ENCODE results near the gene WNK2. TPM values are rescaled to one million over a fixed set of nuclear protein-coding genes. Genes with fewer than 3 reads are reported as not detected.

The WNK2 gene
- total and polyA plus RNA-seq, 2 of the 4 experiments (the other 2 are of a cell fraction) = not detected

DNA sequence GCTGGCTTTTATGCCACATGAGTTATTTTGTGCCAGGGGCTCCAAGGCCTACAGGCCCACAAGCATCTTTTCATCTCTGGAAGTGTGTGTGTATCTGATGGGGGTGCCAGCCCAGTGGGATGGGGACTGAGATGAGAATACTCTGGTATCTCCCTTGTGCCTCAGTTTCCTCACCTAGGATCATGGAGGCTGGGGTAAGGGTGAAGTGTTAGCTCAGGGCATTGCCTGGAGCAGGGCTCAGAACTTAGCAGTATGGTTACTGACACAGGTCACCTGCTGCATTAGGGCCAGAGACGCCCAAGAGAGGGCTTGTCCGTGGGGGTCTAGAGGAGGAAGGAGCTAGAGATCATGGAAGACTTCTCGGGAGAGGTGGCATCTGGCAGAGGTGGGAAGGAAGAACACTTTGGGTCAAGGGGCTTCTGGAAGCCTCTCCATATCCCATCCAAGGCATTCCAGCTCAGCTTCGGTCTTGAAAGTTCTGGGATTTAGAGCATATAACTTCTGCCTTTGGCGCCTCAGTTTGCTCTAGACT, 742 bp upstream of the WNK2 start:
- H3K27me3 ChIP-seq (ENCODE audit: control insufficient read depth, insufficient read depth, low read length) = peaks cover 72% of the 10 kb centered on the region
- no peak for DNase-seq
- no peak overlapping the region for H3K56ac ChIP-seq (ENCODE audit: extremely low read depth, insufficient read depth, low read length)
- H3K9me3 ChIP-seq (ENCODE audit: control insufficient read depth, insufficient read depth, low read length) = no peaks in the 10 kb centered on the region
- H3K4me1 ChIP-seq (ENCODE audit: control insufficient read depth, insufficient read depth, low read length) = no peaks in the 10 kb centered on the region
- BruUV-seq (replicated peaks) = no TSS peak
- H3K4me2 ChIP-seq (ENCODE audit: low read depth, low read length) = no peak overlapping the region
- H4K20me1 ChIP-seq (ENCODE audit: insufficient read depth, low read length) = no peaks in the 10 kb centered on the region
- no peak overlapping the region for H3K4me3 ChIP-seq (ENCODE audit: insufficient read depth, low read depth, low read length)
- dilution Hi-C loops (cut with HindIII; ENCODE audit: low sequenced_read_pairs, unreplicated experiment) (no loop called here), intact Hi-C loops (cut with micrococcal nuclease) (no loop called here), in situ Hi-C loops (cut with MboI; ENCODE audit: low sequenced_read_pairs) (no loop called here)
- H2BK5ac ChIP-seq (ENCODE audit: low read depth, low read length, poor library complexity, severe bottlenecking) = no peak overlapping the region
- TF ChIP-seq, protein P1, sequence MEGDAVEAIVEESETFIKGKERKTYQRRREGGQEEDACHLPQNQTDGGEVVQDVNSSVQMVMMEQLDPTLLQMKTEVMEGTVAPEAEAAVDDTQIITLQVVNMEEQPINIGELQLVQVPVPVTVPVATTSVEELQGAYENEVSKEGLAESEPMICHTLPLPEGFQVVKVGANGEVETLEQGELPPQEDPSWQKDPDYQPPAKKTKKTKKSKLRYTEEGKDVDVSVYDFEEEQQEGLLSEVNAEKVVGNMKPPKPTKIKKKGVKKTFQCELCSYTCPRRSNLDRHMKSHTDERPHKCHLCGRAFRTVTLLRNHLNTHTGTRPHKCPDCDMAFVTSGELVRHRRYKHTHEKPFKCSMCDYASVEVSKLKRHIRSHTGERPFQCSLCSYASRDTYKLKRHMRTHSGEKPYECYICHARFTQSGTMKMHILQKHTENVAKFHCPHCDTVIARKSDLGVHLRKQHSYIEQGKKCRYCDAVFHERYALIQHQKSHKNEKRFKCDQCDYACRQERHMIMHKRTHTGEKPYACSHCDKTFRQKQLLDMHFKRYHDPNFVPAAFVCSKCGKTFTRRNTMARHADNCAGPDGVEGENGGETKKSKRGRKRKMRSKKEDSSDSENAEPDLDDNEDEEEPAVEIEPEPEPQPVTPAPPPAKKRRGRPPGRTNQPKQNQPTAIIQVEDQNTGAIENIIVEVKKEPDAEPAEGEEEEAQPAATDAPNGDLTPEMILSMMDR (conservative IDR thresholded peaks at IDR 0.05; ENCODE audit: low read depth, low read length) = no peak
- TF ChIP-seq RAD21 (IDR thresholded peaks at IDR 0.05; ENCODE audit: low read length) (no peak), BHLHE40 (IDR thresholded peaks at IDR 0.05; ENCODE audit: low read depth, low read length) (no peak), NFE2L2 (IDR thresholded peaks at IDR 0.05; ENCODE audit: low read depth, low read length) (no peak), RFX5 (IDR thresholded peaks at IDR 0.05; ENCODE audit: low read depth, low read length) (no peak), MXI1 (IDR thresholded peaks at IDR 0.05; ENCODE audit: borderline replicate concordance, low read depth, low read length) (no peak), MAFK (IDR thresholded peaks at IDR 0.05; ENCODE audit: low read depth, low read length) (no peak), FOS (IDR thresholded peaks at IDR 0.05; ENCODE audit: low read depth, low read length) (no peak), SMC3 (IDR thresholded peaks at IDR 0.05; ENCODE audit: low read depth, low read length) (no peak), POLR2A (IDR thresholded peaks at IDR 0.05; ENCODE audit: low read depth, low read length) (no peak), CHD1 (IDR thresholded peaks at IDR 0.05; ENCODE audit: low read depth, low read length) (no peak), RCOR1 (IDR thresholded peaks at IDR 0.05; ENCODE audit: insufficient replicate concordance, low read length) (no peak)
- TF ChIP-seq, protein P2, sequence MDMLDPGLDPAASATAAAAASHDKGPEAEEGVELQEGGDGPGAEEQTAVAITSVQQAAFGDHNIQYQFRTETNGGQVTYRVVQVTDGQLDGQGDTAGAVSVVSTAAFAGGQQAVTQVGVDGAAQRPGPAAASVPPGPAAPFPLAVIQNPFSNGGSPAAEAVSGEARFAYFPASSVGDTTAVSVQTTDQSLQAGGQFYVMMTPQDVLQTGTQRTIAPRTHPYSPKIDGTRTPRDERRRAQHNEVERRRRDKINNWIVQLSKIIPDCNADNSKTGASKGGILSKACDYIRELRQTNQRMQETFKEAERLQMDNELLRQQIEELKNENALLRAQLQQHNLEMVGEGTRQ (IDR thresholded peaks at IDR 0.05; ENCODE audit: low read depth, low read length) = no peak
- TF ChIP-seq, protein P3, sequence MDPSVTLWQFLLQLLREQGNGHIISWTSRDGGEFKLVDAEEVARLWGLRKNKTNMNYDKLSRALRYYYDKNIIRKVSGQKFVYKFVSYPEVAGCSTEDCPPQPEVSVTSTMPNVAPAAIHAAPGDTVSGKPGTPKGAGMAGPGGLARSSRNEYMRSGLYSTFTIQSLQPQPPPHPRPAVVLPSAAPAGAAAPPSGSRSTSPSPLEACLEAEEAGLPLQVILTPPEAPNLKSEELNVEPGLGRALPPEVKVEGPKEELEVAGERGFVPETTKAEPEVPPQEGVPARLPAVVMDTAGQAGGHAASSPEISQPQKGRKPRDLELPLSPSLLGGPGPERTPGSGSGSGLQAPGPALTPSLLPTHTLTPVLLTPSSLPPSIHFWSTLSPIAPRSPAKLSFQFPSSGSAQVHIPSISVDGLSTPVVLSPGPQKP (IDR thresholded peaks at IDR 0.05; ENCODE audit: borderline replicate concordance, low read depth, low read length) = no peak
- no peak for ATAC-seq (ENCODE audit: low read depth)
- no peak overlapping the region for H2BK120ac ChIP-seq (ENCODE audit: low read depth, low read length)
- CTCF ChIA-PET = no interaction called here
- H3K9me1 ChIP-seq (ENCODE audit: insufficient read depth, low read length) = no peaks in the 10 kb centered on the region
- no peak overlapping the region for H2AK9ac ChIP-seq (replicated peaks; ENCODE audit: low read depth, low read length, poor library complexity)
- H2AFZ ChIP-seq (replicated peaks; ENCODE audit: low read length, poor library complexity) = no peak overlapping the region
- H3K14ac ChIP-seq (replicated peaks; ENCODE audit: low read depth, low read length) = no peak overlapping the region
- H2AK5ac ChIP-seq (ENCODE audit: low read depth, low read length) = no peak overlapping the region
- no peak overlapping the region for H3K27ac ChIP-seq (ENCODE audit: insufficient read depth, low read length)
- no peak overlapping the region for H3K4ac ChIP-seq (ENCODE audit: low read depth, low read length)
- no peaks in the 10 kb centered on the region for H3K36me3 ChIP-seq (ENCODE audit: control insufficient read depth, insufficient read depth, low read length)
- no peak overlapping the region for H4K8ac ChIP-seq (ENCODE audit: low read depth in 2 of 2, low read length in 2 of 2)
- no peak overlapping the region for H2BK20ac ChIP-seq (ENCODE audit: low read depth, low read length)
- H3K18ac ChIP-seq (ENCODE audit: low read depth, low read length) = no peak overlapping the region
- H3K9ac ChIP-seq (ENCODE audit: low read depth, low read length) = no peak overlapping the region
- H4K91ac ChIP-seq (ENCODE audit: insufficient read depth, low read depth, low read length) = no peak overlapping the region
- no peak overlapping the region for H4K5ac ChIP-seq (ENCODE audit: low read depth, low read length)
- no CpG with 5 or more reads among the region's 5 CpGs for WGBS, 2 experiments (ENCODE audit: extremely low coverage in 2 of 2, insufficient read length in 1 of 2)
- no peaks in the 10 kb centered on the region for H3K79me1 ChIP-seq (ENCODE audit: low read depth in 1 of 2, low read length in 2 of 2)
- POLR2A ChIA-PET (ENCODE audit: unreplicated experiment) = no interaction called here
- H3K23ac ChIP-seq (ENCODE audit: low read depth, low read length) = no peak overlapping the region
- no peak overlapping the region for H2BK15ac ChIP-seq (ENCODE audit: low read depth, low read length)

Data from IMR-90 (cell line).